ENCODE measurements around the gene TTC13.

DNA sequence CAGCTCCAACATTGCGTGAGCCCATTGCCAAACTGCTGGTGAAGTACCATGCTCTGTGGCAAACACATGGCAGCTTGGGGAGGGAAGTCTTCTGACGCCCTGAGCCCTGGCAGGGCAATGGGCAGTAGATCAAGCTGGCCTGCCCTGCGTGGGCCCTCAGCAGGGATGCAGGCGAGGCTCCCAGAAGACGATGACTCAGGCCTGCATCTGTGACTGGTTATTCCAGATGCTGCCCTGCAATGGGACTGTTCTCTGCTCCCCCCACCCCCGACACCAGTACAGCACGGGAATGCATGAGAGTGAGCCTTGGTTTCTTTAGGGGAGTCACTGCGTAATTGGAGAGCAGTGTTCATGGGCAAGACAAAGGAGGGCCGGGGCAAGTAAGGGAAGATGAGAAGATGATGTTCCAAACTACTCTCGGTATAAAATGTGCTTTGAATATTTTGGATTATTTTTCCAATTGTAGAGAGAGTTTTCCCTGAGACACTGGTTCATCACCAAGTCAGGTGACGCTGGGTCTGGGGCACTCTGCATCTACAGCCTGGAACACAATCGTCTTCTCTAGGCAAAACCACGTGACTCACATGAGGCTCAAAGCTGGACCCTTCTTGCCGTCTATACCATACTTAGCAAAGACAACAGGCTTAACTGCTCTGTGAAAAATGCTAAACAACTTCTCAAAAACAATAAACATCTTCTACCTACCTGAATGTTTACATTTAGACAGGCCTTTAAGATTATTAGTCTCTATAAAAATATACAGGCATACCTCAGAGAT lies 101.3 kb downstream of the TTC13 start:
- no peak for TF ChIP-seq POLR2A (IDR thresholded peaks at IDR 0.05)
- TF ChIP-seq, protein P1, sequence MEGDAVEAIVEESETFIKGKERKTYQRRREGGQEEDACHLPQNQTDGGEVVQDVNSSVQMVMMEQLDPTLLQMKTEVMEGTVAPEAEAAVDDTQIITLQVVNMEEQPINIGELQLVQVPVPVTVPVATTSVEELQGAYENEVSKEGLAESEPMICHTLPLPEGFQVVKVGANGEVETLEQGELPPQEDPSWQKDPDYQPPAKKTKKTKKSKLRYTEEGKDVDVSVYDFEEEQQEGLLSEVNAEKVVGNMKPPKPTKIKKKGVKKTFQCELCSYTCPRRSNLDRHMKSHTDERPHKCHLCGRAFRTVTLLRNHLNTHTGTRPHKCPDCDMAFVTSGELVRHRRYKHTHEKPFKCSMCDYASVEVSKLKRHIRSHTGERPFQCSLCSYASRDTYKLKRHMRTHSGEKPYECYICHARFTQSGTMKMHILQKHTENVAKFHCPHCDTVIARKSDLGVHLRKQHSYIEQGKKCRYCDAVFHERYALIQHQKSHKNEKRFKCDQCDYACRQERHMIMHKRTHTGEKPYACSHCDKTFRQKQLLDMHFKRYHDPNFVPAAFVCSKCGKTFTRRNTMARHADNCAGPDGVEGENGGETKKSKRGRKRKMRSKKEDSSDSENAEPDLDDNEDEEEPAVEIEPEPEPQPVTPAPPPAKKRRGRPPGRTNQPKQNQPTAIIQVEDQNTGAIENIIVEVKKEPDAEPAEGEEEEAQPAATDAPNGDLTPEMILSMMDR (IDR thresholded peaks at IDR 0.05): no peak

Data from testis (tissue), 2 donors.